SK-N-SH (cell line): Measurements from ENCODE around the gene TRIP11. TPM values are rescaled to one million over a fixed set of nuclear protein-coding genes. Genes with fewer than 3 reads are reported as not detected.

ENCODE experiments used
- CTCF ChIA-PET: fragments of 300-600, 350-600 bp; formaldehyde crosslinking; extraction: SDS; loops from one replicate; lab custom pipeline; 2021; lab: Yijun Ruan, JAX
- POLR2A ChIA-PET: fragments of 350-600 bp; sonication (Branson Sonifier 250); formaldehyde crosslinking; extraction: SDS; loops from one replicate; lab custom pipeline; 2020; ENCODE audit warnings: antibody characterized with exemption, inconsistent platforms; lab: Yijun Ruan, JAX
- DNase-seq: peaks from one replicate; pipeline ENCODE4 v3.0.0; 2012
- H2AFZ ChIP-seq: fragments of 200-600 bp; sonication (generic); 2 replicates; pipeline ENCODE4 v1.8.1; 2016; ENCODE audit warnings: antibody characterized with exemption, mild to moderate bottlenecking, low read depth
- H3F3A ChIP-seq: fragments of 200-600 bp; sonication (generic); replicated peaks from 2 replicates; pipeline ENCODE3; 2016; ENCODE audit warnings: antibody characterized with exemption, mild to moderate bottlenecking; ENCODE audit not compliant: insufficient read depth
- H3K27ac ChIP-seq, 2 experiments: fragments of 200-500 bp in 1 of 2; fragments of 200-600 bp in 1 of 2; sonication (Bioruptor generic) in 1 of 2; sonication (generic), shearing (Covaris generic) in 1 of 2; 2 replicates each; pipeline versions ENCODE4 v1.5.1 to v1.6.1; 2014 to 2016; ENCODE audit warnings: low read depth in 2 of 2, inconsistent platforms in 1 of 2, low read length in 1 of 2, mild to moderate bottlenecking in 1 of 2, mixed read lengths in 1 of 2
- H3K27me3 ChIP-seq: fragments of 200-600 bp; sonication (generic), shearing (Covaris generic); 2 replicates; pipeline ENCODE4 v1.6.1; 2016; ENCODE audit warnings: mixed run types; ENCODE audit not compliant: insufficient read depth
- H3K36me3 ChIP-seq, 2 experiments: fragments of 200-500 bp in 1 of 2; fragments of 200-600 bp in 1 of 2; sonication (Bioruptor generic) in 1 of 2; sonication (generic) in 1 of 2; replicated peaks in 1 of 2; 2 replicates each; pipeline versions ENCODE3 to v1.5.1; 2014 to 2016; ENCODE audit warnings: low read length in 1 of 2, mild to moderate bottlenecking in 1 of 2; ENCODE audit not compliant: insufficient read depth in 2 of 2, control insufficient read depth in 1 of 2
- H3K4me1 ChIP-seq, 2 experiments: fragments of 200-500 bp in 1 of 2; fragments of 200-600 bp in 1 of 2; sonication (Bioruptor generic) in 1 of 2; sonication (generic), shearing (Covaris generic) in 1 of 2; 2 replicates each; pipeline versions ENCODE4 v1.5.1 to v1.6.1; 2014 to 2016; ENCODE audit warnings: low read depth in 1 of 2, low read length in 1 of 2, mixed run types in 1 of 2; ENCODE audit not compliant: insufficient read depth in 2 of 2, control insufficient read depth in 1 of 2
- H3K4me2 ChIP-seq: fragments of 200-600 bp; sonication (generic), shearing (Covaris generic); 2 replicates; pipeline ENCODE4 v1.6.1; 2017; ENCODE audit warnings: mixed run types
- H3K4me3 ChIP-seq, 2 experiments: fragments of 200-500 bp in 1 of 2; fragments of 200-600 bp in 1 of 2; sonication (Bioruptor generic) in 1 of 2; sonication (generic), shearing (Covaris generic) in 1 of 2; 2 replicates each; pipeline versions ENCODE4 v1.5.1 to v1.8.1; 2014 to 2016; ENCODE audit warnings: low read depth in 2 of 2, inconsistent platforms in 1 of 2, low read length in 1 of 2, mild to moderate bottlenecking in 1 of 2, mixed read lengths in 1 of 2, moderate library complexity in 1 of 2
- H3K79me2 ChIP-seq: fragments of 200-600 bp; sonication (generic); 2 replicates; pipeline ENCODE4 v1.8.1; 2017; ENCODE audit warnings: mild to moderate bottlenecking; ENCODE audit not compliant: insufficient read depth
- H3K9ac ChIP-seq: fragments of 200-600 bp; sonication (generic); 2 replicates; pipeline ENCODE4 v1.6.1; 2017; ENCODE audit warnings: mixed run types
- H3K9me2 ChIP-seq: fragments of 200-600 bp; sonication (generic); 2 replicates; pipeline ENCODE4 v1.6.1; 2017; ENCODE audit warnings: mixed run types
- H3K9me3 ChIP-seq: fragments of 200-600 bp; sonication (generic); 2 replicates; pipeline ENCODE4 v1.6.1; 2017; ENCODE audit warnings: mixed run types, mild to moderate bottlenecking, moderate library complexity
- H4K20me1 ChIP-seq: fragments of 200-600 bp; sonication (generic); 2 replicates; pipeline ENCODE4 v1.6.1; 2017; ENCODE audit warnings: mild to moderate bottlenecking, mixed run types; ENCODE audit not compliant: insufficient read depth
- CHD2 ChIP-seq: fragments of 150-350 bp; IDR thresholded peaks from 2 replicates; pipeline ENCODE4 v1.6.1; 2018; ENCODE audit warnings: low read length; ENCODE audit not compliant: partially characterized antibody
- ELF1 ChIP-seq: IDR thresholded peaks from 2 replicates; pipeline ENCODE4 v1.4.0; 2012
- EP300 ChIP-seq, 2 experiments: IDR thresholded peaks; 2 replicates each; pipeline versions ENCODE4 v1.4.0 to v1.6.1; 2012; ENCODE audit warnings: borderline replicate concordance in 1 of 2, low read depth in 1 of 2, low read length in 1 of 2
- EZH2phosphoT487 ChIP-seq: fragments of 200-600 bp; sonication (generic); IDR thresholded peaks from 2 replicates; pipeline ENCODE4 v1.6.1; 2017; ENCODE audit warnings: low read depth, mixed run types, mild to moderate bottlenecking, antibody characterized with exemption, moderate library complexity, borderline replicate concordance
- FOXJ3 ChIP-seq: sonication (generic); formaldehyde crosslinking; IDR thresholded peaks from 2 replicates; pipeline ENCODE4 v1.5.1; 2020; ENCODE audit warnings: mild to moderate bottlenecking, missing genetic modification reagents
- FOXM1 ChIP-seq: IDR thresholded peaks from 2 replicates; pipeline ENCODE4 v1.4.0; 2012; ENCODE audit warnings: low read depth, mild to moderate bottlenecking
- GABPA ChIP-seq: IDR thresholded peaks from 2 replicates; pipeline ENCODE4 v1.4.0; 2012; ENCODE audit warnings: low read depth, mild to moderate bottlenecking
- GATA2 ChIP-seq: sonication (generic); formaldehyde crosslinking; IDR thresholded peaks from 2 replicates; pipeline ENCODE4 v1.5.0; 2020; ENCODE audit warnings: mild to moderate bottlenecking, missing genetic modification reagents
- JUND ChIP-seq: IDR thresholded peaks from 2 replicates; pipeline ENCODE4 v1.4.0; 2012
- MEF2A ChIP-seq: IDR thresholded peaks from 2 replicates; pipeline ENCODE4 v1.4.0; 2012; ENCODE audit warnings: low read depth, borderline replicate concordance
- NFIC ChIP-seq: IDR thresholded peaks from 2 replicates; pipeline ENCODE4 v1.4.0; 2012; ENCODE audit warnings: borderline replicate concordance
- NRF1 ChIP-seq: IDR thresholded peaks from 2 replicates; pipeline ENCODE4 v1.6.1; 2012; ENCODE audit warnings: low read depth, mild to moderate bottlenecking, low read length
- POLR2AphosphoS5 ChIP-seq: IDR thresholded peaks from 2 replicates; pipeline ENCODE4 v1.6.1; 2012; ENCODE audit warnings: low read depth, low read length
- RAD21 ChIP-seq: IDR thresholded peaks from 2 replicates; pipeline ENCODE4 v1.6.1; 2012; ENCODE audit warnings: mild to moderate bottlenecking, low read length
- RFX5 ChIP-seq: IDR thresholded peaks from 2 replicates; pipeline ENCODE4 v1.6.1; 2012; ENCODE audit warnings: mild to moderate bottlenecking, improper control_type of control experiment, low read length
- TCF12 ChIP-seq: IDR thresholded peaks from 2 replicates; pipeline ENCODE4 v1.4.0; 2012
- YY1 ChIP-seq: IDR thresholded peaks from 2 replicates; pipeline ENCODE4 v1.4.0; 2012; ENCODE audit warnings: low read depth, mild to moderate bottlenecking
- WGBS: methylation state at CpG from one replicate; pipeline ENCODE4 v1.1.6; 2017; ENCODE audit warnings: low lambda C conversion rate; 5-methylcytosine and 5-hydroxymethylcytosine counted together
- polyA plus RNA-seq, 3 experiments: library from polyadenylated mRNA; depleted of rRNA; stranded (reverse); fragments of >200 nt; gene quantifications; 2 replicates each; pipeline ENCODE4 v1.2.3, GENCODE V29; 2012
- TF ChIP-seq, protein P1 (sequence below): IDR thresholded peaks from 2 replicates; pipeline ENCODE4 v1.4.0; 2012; ENCODE audit warnings: low read depth, borderline replicate concordance
- TF ChIP-seq, protein P2 (sequence below): IDR thresholded peaks from 2 replicates; pipeline ENCODE4 v1.4.0; 2012; ENCODE audit warnings: low read depth
- TF ChIP-seq, protein P3 (sequence below): IDR thresholded peaks from 2 replicates; pipeline ENCODE4; 2012
- TF ChIP-seq, protein P4 (sequence below): IDR thresholded peaks from 2 replicates; pipeline ENCODE4 v1.4.0; 2012; ENCODE audit warnings: low read depth, borderline replicate concordance

TRIP11 gene
- polyA plus RNA-seq, 1 of the 3 experiments (the other 2 are of a cell fraction), result 4.6 TPM

DNA sequence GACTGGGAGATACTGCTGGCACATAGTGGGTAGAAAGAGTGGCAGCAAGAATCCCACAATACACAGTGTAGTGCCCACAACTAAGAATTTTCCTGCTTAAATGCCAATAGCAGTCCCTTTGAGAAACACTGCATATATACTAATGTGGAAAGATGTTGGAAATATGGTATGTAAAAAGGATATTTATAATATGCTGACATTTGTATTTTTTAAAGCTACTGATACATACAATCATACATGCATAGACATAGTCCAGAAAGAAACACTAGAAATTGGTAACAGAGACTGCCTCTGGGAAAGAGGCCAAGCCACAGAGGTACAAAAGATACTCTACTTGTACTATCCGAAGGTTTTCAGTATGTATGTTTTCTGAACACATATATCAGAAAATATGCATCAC lies 30.3 kb downstream of the TRIP11 start (continued):
- TF ChIP-seq, protein P1, sequence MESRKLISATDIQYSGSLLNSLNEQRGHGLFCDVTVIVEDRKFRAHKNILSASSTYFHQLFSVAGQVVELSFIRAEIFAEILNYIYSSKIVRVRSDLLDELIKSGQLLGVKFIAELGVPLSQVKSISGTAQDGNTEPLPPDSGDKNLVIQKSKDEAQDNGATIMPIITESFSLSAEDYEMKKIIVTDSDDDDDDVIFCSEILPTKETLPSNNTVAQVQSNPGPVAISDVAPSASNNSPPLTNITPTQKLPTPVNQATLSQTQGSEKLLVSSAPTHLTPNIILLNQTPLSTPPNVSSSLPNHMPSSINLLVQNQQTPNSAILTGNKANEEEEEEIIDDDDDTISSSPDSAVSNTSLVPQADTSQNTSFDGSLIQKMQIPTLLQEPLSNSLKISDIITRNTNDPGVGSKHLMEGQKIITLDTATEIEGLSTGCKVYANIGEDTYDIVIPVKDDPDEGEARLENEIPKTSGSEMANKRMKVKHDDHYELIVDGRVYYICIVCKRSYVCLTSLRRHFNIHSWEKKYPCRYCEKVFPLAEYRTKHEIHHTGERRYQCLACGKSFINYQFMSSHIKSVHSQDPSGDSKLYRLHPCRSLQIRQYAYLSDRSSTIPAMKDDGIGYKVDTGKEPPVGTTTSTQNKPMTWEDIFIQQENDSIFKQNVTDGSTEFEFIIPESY, result no peak

DNA sequence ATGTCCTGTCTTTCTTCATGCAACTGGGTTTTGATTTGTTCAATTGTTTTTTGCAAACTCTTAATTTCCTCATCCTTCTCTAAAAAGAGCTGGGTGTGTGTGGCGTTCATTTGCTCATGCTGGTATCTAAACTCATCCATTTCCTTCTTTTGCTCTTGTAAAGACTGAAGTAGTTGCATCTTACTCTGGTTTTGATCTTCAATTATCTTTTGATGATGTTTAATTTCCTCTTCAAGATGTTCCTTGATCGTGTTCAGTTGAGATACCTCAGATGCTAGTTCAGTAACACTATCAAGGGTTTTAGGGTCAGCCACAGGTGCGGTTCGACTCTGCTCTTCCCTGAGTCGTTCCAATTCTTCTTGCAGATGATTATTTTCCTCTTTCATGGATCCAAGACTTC lies 34.8 kb downstream of the TRIP11 start:
- 94% methylated on average over 5 of the region's 5 CpGs for WGBS
- no peak overlapping the region for H3K27ac ChIP-seq
- no peaks in the 10 kb centered on the region for H4K20me1 ChIP-seq
- no peak overlapping the region for H3K4me3 ChIP-seq
- peaks cover 45 to 57% of the 10 kb centered on the region in 2 experiments for H3K36me3 ChIP-seq
- POLR2A ChIA-PET, result no interaction called here
- H3K27me3 ChIP-seq, result no peaks in the 10 kb centered on the region
- H3F3A ChIP-seq, result peaks cover 5% of the 10 kb centered on the region
- H2AFZ ChIP-seq, result no peak overlapping the region
- no peak for DNase-seq
- peaks cover 4% of the 10 kb centered on the region; the same call in 1 of the 2 replicates for H3K79me2 ChIP-seq
- no peak overlapping the region for H3K4me2 ChIP-seq
- CTCF ChIA-PET, result interaction anchor here (1.0 to 1.9 kb wide), 2 partner anchors 8 to 29 kb away, joined by 4 to 11 read pairs; no protein-coding TSS in a partner anchor
- TF ChIP-seq POLR2AphosphoS5, result no peak
- TF ChIP-seq FOXJ3 (CRISPR knock-in tag), result no peak
- TF ChIP-seq RFX5, result no peak
- no peak for TF ChIP-seq ELF1
- no peak for TF ChIP-seq GABPA
- TF ChIP-seq, protein P2, sequence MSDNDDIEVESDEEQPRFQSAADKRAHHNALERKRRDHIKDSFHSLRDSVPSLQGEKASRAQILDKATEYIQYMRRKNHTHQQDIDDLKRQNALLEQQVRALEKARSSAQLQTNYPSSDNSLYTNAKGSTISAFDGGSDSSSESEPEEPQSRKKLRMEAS, result no peak
- no peak for TF ChIP-seq EZH2phosphoT487
- TF ChIP-seq YY1, result no peak
- no peak for TF ChIP-seq NFIC
- TF ChIP-seq GATA2 (CRISPR knock-in tag), result no peak
- no peak for TF ChIP-seq CHD2
- TF ChIP-seq RAD21, result no peak
- no peak for TF ChIP-seq JUND
- no peak for TF ChIP-seq FOXM1
- TF ChIP-seq MEF2A, result no peak
- TF ChIP-seq, protein P3, sequence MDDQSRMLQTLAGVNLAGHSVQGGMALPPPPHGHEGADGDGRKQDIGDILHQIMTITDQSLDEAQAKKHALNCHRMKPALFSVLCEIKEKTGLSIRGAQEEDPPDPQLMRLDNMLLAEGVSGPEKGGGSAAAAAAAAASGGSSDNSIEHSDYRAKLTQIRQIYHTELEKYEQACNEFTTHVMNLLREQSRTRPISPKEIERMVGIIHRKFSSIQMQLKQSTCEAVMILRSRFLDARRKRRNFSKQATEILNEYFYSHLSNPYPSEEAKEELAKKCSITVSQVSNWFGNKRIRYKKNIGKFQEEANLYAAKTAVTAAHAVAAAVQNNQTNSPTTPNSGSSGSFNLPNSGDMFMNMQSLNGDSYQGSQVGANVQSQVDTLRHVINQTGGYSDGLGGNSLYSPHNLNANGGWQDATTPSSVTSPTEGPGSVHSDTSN, result no peak
- TF ChIP-seq, protein P4, sequence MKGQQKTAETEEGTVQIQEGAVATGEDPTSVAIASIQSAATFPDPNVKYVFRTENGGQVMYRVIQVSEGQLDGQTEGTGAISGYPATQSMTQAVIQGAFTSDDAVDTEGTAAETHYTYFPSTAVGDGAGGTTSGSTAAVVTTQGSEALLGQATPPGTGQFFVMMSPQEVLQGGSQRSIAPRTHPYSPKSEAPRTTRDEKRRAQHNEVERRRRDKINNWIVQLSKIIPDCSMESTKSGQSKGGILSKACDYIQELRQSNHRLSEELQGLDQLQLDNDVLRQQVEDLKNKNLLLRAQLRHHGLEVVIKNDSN, result no peak
- no peak for TF ChIP-seq NRF1
- TF ChIP-seq TCF12, result no peak
- no peak for TF ChIP-seq EP300 (IDR thresholded peaks at IDR 0.05; ENCODE audit: borderline replicate concordance in 1 of 2, low read depth in 1 of 2, low read length in 1 of 2)
- TF ChIP-seq, all 33 proteins: peak for 0
- Histone ChIP-seq H3K9me3 (no peaks in the 10 kb centered on the region), H3K4me1 (no peaks in the 10 kb centered on the region), H3K9ac (no peak overlapping the region), H3K9me2 (no peaks in the 10 kb centered on the region)
